ENCODE measurements around the gene PCSK6. TPM values are rescaled to one million over a fixed set of nuclear protein-coding genes. Genes with fewer than 3 reads are reported as not detected.
"Not testable (repeated sequence)": the region's sequence is repeated elsewhere in the genome, so short reads cannot be mapped to it uniquely, and the experiment has no call there.

The PCSK6 gene
- polyA plus RNA-seq, 4 donors: 6.5 to 8.9 (median 7.6) TPM

GRCh38 chr15:101437618-101438481 is 51.7 kb downstream of the PCSK6 start:
- no peak for DNase-seq (ENCODE audit: low read depth in 4 of 4, low spot score in 3 of 4)

- no peak for DNase-seq (ENCODE audit: low read depth in 4 of 4, low spot score in 3 of 4)
Observed at GRCh38 chr15:101437209-101437608, 52.3 kb downstream of the PCSK6 start.

- no peak for DNase-seq (ENCODE audit: low read depth in 4 of 4, low spot score in 3 of 4)
Observed at GRCh38 chr15:101436526-101436925, 53.0 kb downstream of the PCSK6 start.

GRCh38 chr15:101435761-101436160 is 53.7 kb downstream of the PCSK6 start:
- no peak for DNase-seq (ENCODE audit: low read depth in 4 of 4, low spot score in 3 of 4)

- DNase-seq (ENCODE audit: low read depth in 4 of 4, low spot score in 3 of 4): no peak
Observed at GRCh38 chr15:101434032-101434920, 55.2 kb downstream of the PCSK6 start.

- no peak for DNase-seq (ENCODE audit: low read depth in 4 of 4, low spot score in 3 of 4)
Observed at GRCh38 chr15:101433396-101433795, 56.1 kb downstream of the PCSK6 start.

GRCh38 chr15:101432982-101433381 is 56.5 kb downstream of the PCSK6 start:
- DNase-seq (ENCODE audit: low read depth in 4 of 4, low spot score in 3 of 4): no peak

GRCh38 chr15:101431748-101432147 is 57.8 kb downstream of the PCSK6 start:
- DNase-seq (ENCODE audit: low read depth in 4 of 4, low spot score in 3 of 4): no peak

- DNase-seq (ENCODE audit: low read depth in 4 of 4, low spot score in 3 of 4): no peak
Observed at GRCh38 chr15:101431301-101431700, 58.2 kb downstream of the PCSK6 start.

GRCh38 chr15:101429646-101430045 is 59.9 kb downstream of the PCSK6 start:
- DNase-seq (ENCODE audit: low read depth in 4 of 4, low spot score in 3 of 4): no peak

- DNase-seq (ENCODE audit: low read depth in 4 of 4, low spot score in 3 of 4): no peak
Observed at GRCh38 chr15:101429191-101429590, 60.3 kb downstream of the PCSK6 start.

GRCh38 chr15:101428758-101429157 is 60.7 kb downstream of the PCSK6 start:
- DNase-seq (ENCODE audit: low read depth in 4 of 4, low spot score in 3 of 4): no peak

GRCh38 chr15:101427606-101428487 is 61.7 kb downstream of the PCSK6 start:
- no peak for DNase-seq (ENCODE audit: low read depth in 4 of 4, low spot score in 3 of 4)

- no peak for DNase-seq (ENCODE audit: low read depth in 4 of 4, low spot score in 3 of 4)
Observed at GRCh38 chr15:101426761-101427333, 62.7 kb downstream of the PCSK6 start.

GRCh38 chr15:101425787-101426365 is 63.6 kb downstream of the PCSK6 start:
- no peak for DNase-seq (ENCODE audit: low read depth in 4 of 4, low spot score in 3 of 4)

GRCh38 chr15:101424984-101425383 is 64.5 kb downstream of the PCSK6 start:
- DNase-seq (ENCODE audit: low read depth in 4 of 4, low spot score in 3 of 4): no peak

- no peak for DNase-seq (ENCODE audit: low read depth in 4 of 4, low spot score in 3 of 4)
Observed at GRCh38 chr15:101420232-101420631, 69.3 kb downstream of the PCSK6 start.

GRCh38 chr15:101416475-101416874 is 73.0 kb downstream of the PCSK6 start:
- DNase-seq (ENCODE audit: low read depth in 4 of 4, low spot score in 3 of 4): not testable (repeated sequence)

GRCh38 chr15:101413239-101413638 is 76.3 kb downstream of the PCSK6 start:
- no peak for DNase-seq (ENCODE audit: low read depth in 4 of 4, low spot score in 3 of 4)

- DNase-seq (ENCODE audit: low read depth in 4 of 4, low spot score in 3 of 4): no peak
Observed at GRCh38 chr15:101411581-101411980, 77.9 kb downstream of the PCSK6 start.
